HG03457 (cell line): ENCODE results near the gene REEP6.

Source experiments
- ATAC-seq: cut with Tn5 transposase; IDR thresholded peaks from one replicate; pipeline ENCODE4 v1.9.1; 2021; ENCODE audit warnings: moderate number of reproducible peaks; ENCODE audit not compliant: unreplicated experiment

Gene REEP6

GRCh38 chr19:1456121-1456900 lies 34.7 kb upstream of the REEP6 start:
- ATAC-seq, result no peak

- no peak for ATAC-seq
These were observed 33.8 kb upstream of the REEP6 start for GRCh38 chr19:1457031-1457739.

GRCh38 chr19:1457892-1458291 lies 33.1 kb upstream of the REEP6 start:
- ATAC-seq, result no peak

GRCh38 chr19:1459479-1459878 lies 31.5 kb upstream of the REEP6 start:
- ATAC-seq, result no peak

DNA sequence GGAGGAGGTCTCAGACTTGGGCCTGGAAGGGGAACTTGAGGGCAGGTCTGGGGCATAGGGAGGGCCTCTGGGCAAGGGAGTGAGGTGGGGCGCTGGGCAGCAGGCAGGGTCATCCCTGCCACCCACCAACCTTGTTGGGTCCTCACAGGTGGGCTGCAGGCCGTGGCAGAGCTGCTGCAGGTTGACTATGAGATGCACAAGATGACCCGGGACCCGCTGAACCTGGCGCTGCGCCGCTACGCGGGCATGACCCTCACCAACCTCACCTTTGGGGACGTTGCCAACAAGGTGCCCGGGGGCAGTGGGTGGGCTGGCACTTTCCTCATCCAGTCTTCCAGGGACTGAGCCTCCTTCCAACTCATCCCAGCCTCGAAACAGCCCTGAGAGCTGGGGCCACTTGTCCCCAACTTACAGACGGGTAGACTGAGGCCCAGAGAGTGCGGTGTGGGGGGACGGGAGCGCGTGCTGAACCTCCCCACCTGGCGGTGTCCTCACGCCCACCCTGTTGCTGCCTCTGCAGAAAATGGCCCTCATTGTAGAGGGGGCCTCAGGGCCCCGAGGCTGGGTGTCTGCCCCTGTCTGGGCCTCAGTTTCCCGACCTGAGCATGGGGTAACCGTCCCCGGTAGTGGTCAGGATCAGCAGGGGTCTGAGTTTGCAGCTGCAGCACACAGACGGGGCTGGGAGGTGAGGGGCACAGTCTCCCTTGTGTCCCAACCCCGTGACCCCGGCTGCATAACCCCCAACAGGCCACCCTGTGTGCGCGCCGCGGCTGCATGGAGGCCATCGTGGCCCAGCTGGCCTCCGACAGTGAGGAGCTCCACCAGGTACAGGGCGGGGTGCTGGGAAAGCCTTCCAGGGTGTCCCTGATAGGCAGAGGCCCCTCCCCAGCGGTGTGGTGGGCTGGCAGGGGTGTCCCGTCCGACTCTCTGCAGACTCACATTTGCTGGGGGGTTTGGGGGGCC lies 30.7 kb upstream of the REEP6 start:
- ATAC-seq, result no peak

- ATAC-seq, result no peak
These were observed 29.1 kb upstream of the REEP6 start for GRCh38 chr19:1461862-1462261.

DNA sequence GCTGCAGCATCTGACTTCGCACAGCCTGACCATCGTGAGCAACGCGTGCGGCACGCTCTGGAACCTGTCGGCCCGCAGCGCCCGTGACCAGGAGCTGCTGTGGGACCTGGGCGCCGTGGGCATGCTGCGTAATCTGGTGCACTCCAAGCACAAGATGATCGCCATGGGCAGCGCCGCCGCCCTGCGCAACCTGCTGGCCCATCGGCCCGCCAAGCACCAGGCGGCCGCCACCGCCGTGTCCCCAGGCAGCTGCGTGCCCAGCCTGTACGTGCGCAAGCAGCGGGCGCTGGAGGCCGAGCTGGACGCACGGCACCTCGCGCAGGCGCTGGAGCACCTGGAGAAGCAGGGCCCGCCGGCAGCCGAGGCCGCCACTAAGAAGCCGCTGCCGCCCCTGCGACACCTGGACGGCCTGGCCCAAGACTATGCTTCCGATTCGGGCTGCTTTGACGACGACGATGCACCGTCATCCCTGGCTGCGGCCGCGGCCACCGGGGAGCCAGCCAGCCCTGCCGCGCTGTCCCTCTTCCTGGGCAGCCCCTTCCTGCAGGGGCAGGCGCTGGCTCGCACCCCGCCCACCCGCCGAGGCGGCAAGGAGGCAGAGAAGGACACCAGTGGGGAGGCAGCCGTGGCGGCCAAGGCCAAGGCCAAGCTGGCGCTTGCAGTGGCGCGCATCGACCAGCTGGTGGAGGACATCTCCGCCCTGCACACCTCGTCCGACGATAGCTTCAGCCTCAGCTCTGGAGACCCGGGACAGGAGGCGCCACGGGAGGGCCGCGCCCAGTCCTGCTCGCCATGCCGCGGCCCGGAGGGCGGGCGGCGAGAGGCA lies 25.6 kb upstream of the REEP6 start:
- ATAC-seq, result no peak

DNA sequence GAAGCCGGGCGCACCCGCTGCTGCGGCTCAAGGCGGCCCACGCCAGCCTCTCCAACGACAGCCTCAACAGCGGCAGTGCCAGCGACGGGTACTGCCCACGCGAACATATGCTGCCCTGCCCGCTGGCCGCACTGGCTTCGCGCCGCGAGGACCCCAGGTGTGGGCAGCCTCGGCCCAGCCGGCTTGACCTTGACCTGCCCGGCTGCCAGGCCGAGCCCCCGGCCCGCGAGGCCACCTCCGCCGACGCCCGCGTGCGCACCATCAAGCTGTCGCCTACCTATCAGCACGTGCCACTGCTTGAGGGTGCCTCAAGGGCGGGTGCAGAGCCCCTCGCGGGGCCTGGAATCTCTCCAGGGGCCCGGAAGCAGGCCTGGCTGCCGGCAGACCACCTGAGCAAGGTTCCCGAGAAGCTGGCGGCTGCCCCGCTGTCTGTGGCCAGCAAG lies 24.9 kb upstream of the REEP6 start:
- ATAC-seq, result no peak

DNA sequence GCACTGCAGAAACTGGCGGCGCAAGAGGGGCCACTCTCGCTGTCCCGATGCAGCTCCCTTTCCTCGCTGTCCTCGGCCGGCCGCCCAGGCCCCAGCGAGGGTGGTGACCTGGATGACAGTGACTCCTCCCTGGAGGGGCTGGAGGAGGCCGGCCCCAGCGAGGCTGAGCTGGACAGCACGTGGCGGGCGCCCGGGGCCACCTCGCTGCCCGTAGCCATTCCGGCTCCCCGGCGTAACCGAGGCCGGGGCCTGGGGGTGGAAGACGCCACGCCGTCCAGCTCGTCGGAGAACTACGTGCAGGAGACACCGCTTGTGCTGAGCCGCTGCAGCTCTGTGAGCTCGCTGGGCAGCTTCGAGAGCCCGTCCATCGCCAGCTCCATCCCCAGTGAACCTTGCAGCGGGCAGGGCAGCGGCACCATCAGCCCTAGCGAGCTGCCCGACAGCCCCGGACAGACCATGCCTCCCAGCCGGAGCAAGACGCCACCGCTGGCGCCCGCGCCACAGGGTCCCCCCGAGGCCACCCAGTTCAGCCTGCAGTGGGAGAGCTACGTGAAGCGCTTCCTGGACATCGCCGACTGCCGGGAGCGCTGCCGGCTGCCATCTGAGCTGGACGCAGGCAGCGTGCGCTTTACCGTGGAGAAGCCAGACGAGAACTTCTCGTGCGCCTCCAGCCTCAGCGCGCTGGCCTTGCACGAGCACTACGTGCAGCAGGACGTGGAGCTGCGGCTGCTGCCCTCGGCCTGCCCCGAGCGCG lies 24.3 kb upstream of the REEP6 start:
- ATAC-seq, result no peak

DNA sequence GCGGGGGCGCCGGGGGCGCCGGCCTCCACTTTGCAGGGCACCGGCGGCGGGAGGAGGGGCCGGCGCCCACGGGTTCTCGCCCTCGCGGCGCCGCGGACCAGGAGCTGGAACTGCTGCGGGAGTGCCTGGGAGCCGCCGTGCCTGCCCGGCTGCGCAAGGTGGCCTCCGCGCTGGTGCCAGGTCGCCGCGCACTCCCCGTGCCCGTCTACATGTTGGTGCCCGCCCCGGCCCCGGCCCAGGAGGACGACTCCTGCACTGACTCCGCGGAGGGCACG lies 23.8 kb upstream of the REEP6 start:
- ATAC-seq, result no peak

DNA sequence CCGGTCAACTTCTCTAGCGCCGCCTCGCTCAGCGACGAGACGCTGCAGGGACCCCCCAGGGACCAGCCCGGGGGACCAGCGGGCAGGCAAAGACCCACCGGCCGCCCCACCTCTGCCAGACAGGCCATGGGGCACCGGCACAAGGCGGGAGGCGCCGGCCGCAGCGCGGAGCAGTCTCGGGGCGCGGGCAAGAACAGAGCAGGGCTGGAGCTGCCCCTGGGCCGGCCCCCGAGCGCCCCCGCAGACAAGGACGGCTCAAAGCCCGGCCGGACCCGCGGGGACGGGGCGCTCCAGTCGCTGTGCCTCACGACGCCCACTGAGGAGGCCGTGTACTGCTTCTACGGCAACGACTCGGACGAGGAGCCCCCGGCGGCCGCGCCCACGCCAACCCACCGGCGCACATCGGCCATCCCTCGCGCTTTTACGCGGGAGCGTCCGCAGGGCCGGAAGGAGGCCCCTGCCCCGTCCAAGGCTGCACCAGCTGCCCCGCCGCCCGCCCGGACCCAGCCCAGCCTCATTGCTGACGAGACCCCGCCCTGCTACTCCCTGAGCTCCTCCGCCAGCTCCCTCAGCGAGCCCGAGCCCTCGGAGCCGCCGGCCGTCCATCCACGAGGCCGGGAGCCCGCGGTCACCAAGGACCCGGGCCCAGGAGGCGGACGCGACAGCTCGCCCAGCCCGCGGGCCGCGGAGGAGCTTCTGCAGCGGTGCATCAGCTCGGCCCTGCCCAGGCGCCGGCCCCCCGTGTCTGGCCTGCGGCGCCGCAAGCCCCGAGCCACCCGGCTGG lies 23.3 kb upstream of the REEP6 start:
- ATAC-seq, result no peak

- ATAC-seq, result no peak
These were observed 22.6 kb upstream of the REEP6 start for GRCh38 chr19:1468274-1468820.

DNA sequence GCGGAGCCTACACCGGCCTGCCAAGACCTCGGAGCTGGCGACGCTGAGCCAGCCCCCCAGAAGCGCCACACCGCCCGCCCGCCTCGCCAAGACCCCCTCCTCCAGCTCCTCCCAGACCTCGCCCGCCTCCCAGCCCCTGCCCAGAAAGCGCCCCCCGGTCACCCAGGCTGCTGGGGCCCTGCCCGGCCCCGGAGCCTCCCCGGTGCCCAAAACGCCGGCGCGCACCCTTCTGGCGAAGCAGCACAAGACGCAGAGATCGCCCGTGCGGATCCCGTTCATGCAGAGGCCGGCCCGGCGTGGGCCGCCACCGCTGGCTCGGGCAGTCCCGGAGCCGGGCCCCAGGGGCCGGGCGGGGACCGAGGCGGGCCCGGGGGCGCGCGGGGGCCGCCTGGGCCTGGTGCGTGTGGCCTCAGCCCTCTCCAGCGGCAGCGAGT lies 22.1 kb upstream of the REEP6 start:
- ATAC-seq, result no peak

- no peak for ATAC-seq
These were observed 21.5 kb upstream of the REEP6 start for GRCh38 chr19:1469255-1470054.

DNA sequence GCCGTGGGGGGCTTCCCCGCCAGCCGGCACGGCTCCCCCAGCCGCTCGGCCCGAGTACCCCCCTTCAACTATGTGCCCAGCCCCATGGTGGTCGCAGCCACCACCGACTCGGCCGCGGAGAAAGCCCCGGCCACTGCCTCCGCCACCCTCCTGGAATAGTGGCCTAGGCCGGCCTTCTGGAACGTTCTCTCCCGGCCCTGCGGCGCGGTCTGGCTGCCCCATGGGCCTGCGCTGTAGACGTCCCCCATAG lies 21.0 kb upstream of the REEP6 start:
- no peak for ATAC-seq

GRCh38 chr19:1470305-1471009 lies 20.5 kb upstream of the REEP6 start:
- ATAC-seq, result no peak

DNA sequence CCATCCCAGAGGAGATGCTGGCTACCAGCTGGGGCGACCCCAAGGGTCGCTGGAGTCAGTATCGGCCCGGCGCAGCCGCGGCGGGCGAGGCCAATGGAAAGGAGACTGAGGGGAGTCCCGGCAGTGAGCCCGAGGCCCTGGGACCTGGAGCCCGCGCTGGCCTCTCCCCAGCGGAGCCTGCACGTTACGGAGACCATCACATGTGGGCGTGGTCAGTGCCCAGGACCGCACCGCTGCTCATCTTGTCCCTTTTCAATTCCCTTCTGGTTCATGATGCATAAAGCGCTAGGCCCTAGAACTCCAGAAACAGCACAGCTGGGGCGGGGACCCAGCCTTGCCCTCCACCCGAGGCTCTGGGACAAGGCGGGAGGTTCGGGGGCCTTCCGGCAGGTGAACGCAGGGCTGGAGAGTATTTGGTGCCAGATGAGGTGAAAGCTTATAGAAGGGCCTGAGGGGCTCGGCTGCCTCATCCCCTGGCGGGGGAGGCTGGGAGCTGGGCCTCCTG lies 19.9 kb upstream of the REEP6 start:
- ATAC-seq, result no peak
